SK-N-MC (cell line): ENCODE data around the gene KRTAP19-7.

Source experiments
- EZH2 ChIP-seq: fragments of 200-600 bp; sonication (generic); IDR thresholded peaks from one replicate; pipeline ENCODE4 v1.6.1; 2017; ENCODE audit warnings: antibody characterized with exemption
- POLR2AphosphoS5 ChIP-seq: IDR thresholded peaks from 2 replicates; pipeline ENCODE4 v1.6.1; 2012; ENCODE audit warnings: mild to moderate bottlenecking, low read depth, low read length, borderline replicate concordance

DNA sequence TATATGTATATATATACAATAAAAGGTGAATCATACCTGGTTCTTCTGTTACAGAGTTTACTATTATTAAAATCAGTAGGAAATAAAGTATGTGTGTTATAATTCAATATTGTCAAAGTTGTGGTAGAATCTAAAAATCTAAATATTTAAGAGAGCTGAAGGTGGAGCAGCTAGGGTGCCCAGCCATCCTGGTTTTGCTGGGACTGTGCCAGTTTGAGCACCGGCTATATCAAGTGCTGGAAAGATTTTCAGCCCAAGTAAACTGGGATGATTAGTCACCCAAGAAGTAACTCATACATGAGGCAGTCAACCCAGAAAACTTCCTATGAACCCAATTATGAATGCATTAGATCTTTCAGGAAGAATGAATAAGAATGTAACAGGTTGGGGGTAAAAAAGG is 42.2 kb downstream of the KRTAP19-7 start:
- TF ChIP-seq POLR2AphosphoS5 (no peak), EZH2 (no peak)
